HG03520 (cell line): ENCODE measurements around the gene NOTCH1.
"Not testable (repeated sequence)": the region's sequence is repeated elsewhere in the genome, so short reads cannot be mapped to it uniquely, and the experiment has no call there.

ENCODE experiments used
- ATAC-seq: cut with Tn5 transposase; IDR thresholded peaks from one replicate; pipeline ENCODE4 v1.9.1; 2021; ENCODE audit warnings: mild to moderate bottlenecking, moderate library complexity; ENCODE audit not compliant: unreplicated experiment

NOTCH1 gene

DNA sequence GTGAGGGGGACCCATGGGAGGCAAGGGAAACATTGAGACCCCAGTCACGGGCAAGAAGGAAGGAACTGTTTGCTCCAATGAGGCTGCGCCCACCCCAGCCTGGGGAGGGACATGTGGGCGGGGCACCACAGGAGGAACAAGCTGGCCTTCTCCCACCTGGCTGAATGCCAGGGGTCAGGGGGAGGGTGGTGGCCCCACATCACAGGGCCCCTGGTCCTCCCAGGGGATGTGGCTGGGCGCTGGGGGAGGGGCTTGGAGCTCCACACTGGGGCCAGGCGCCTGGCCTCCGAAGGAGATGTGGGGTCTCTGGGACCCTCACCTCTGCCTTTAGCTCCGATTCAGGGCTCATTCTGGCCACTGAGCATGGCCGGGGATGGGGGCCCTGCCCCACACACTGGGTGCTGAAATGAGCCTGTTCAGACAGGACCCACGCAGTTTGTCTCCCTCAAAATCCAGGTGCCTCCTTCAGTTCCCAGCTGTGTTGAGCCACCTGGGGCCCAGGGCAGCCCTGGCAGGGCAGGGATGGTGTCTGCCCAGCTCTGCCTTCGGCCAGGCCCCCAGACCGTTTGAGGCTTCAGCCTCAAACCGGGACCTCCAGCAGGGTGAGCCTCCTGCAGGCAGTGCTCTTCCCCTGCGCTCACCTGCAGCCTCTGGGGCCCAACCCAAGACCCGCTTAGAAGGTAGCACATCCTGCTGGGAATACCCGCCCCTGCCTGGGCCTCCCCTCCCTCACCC lies 33.2 kb upstream of the NOTCH1 start:
- no peak for ATAC-seq

DNA sequence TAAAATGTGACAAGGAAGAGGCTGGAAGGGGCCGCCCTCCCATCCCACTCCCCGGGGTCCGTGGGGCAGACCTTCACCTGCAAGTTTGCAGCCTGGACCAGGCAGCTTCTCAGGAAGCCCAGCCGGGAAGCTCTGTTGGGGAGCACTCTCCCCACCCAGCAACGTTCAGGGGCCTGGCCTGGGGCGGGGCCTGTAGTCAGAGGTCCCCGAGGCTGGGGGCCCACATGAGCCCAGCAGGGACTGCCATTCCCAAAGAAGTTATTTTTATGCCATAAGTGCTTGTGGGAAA lies 32.7 kb upstream of the NOTCH1 start:
- ATAC-seq = no peak

DNA sequence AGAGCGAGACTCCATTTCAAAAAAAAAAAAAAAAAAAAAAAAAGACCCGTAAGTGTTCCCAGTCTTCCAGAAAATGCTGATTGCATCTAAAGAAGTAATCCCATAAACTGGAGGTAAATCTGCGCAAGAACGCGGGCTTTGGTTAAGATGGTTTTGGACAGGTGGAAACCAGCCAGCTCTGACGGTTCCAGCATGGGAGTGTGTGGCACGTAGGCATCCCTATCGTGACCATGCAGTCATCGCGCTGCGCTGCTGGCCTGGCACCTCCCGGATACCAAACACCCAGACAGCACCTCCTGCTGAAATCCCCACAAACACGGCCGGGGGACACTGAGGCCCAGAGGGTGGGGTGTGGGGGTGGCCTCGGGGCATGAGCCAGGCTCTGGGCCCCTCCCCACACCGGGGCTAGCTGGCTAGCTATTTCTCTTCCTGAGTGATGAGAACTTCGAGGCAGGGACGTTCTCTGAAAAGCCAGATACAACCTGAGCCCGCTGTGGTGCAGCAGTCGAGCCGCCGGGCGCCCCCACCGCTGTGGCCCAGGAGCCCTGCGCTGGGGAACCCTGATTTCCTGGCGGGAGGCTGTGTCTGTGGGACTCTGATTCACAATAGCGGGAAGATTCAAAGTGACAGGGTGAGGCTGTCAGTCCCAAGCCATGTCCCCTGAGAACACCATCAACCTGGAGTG lies 32.2 kb upstream of the NOTCH1 start:
- no peak for ATAC-seq

DNA sequence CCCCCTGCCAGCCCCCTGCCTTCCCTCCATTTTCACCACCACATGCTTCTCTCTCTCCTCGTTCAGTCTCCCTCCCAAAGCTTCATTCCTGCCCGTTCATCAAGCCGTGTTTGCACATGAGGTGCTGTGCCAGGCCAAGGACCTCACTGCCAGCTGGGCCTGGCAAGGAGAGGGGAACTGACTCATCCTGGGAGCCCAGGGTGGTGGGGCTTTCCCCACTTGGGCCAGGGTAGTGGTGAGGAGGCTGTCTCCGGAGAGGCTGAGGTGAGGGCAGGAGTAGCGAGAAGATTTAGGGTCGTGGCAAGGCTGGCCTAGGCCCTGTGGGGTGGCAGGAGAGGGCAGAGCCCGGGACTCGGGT lies 30.4 kb upstream of the NOTCH1 start:
- no peak for ATAC-seq

DNA sequence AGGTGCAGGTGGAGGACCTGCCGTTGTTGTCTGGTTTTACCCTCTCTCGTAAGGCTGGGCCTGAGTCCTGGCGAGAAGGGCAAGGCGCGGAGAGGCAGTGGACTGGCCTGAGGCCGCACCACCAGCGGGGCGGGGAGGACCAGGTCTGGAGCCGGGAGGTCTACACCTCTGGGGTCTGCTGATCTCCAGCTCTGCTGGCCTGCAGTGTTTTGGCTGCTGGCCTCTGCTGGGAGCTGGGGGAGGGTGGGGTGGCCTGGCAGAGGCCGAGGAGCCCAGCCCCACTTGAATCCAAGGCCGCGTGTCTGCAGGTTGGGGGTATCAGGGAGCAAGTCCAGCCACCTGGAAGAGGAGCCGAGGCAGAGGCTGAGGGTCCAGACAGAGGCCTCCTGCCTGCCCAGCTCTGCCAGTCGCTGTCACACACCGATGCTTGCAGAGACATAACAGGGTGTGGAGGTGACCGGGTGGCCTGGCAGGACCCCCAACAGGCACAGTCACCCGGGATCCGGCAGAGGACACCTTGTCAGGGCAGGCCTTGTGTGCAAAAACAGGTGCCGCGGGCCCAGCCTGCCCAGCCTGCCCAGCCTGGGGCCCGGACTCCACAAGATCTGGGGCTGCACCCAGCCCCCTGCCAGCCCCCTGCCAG lies 29.9 kb upstream of the NOTCH1 start:
- no peak for ATAC-seq

DNA sequence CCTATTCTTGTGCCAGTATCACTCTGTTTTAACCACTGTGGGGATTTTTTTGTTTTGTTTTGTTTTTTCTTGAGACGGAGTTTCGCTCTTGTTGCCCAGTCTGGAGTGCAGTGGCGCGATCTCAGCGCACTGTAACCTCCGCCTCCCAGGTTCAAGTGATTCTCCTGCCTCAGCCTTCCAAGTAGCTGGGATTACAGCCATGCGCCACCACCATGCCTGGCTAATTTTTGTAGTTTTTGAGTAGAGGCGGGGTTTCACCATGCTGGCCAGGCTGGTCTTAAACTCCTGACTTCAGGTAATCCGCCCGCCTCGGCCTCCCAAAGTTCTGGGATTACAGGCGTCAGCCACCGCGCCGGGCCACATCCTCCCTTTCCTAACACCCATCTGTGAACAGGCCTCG lies 28.8 kb upstream of the NOTCH1 start:
- ATAC-seq = not testable (repeated sequence)

DNA sequence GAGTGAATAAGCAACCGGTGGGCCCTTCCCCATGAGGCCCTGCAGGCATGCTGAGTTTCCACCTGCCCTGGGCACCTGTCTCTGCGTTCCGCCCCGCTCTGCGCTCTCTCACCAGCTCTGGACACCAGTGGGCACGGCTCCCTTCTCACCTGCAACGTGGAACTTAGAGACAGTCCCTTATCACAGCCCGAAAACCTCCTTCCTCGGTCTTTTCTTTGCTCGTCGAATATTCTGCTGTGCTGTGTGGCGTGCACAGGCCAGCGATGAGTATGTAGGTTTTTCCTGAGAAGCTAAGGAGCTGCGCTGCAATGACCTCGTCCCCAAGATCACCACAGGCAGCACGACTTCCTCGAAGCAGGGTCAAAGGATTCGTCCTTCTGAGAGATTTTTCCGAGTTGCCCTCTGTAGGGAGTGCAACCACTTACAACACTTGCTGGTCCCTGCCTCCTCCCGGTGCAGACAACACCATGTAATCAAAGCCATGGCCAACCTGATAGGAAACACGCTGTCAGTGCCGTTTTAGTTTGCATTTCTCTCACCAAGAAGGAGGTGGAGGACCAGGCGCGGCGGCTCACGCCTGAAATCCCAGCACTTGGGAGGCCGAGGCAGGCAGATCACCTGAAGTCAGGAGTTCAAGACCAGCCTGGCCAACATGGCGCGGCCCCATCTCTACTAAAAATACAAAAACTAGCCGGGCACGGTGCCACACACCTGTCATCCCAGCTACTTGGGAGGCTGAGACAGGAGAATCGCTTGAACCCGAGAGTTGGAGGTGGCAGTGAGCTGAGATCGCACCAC lies 27.2 kb upstream of the NOTCH1 start:
- ATAC-seq = no peak

DNA sequence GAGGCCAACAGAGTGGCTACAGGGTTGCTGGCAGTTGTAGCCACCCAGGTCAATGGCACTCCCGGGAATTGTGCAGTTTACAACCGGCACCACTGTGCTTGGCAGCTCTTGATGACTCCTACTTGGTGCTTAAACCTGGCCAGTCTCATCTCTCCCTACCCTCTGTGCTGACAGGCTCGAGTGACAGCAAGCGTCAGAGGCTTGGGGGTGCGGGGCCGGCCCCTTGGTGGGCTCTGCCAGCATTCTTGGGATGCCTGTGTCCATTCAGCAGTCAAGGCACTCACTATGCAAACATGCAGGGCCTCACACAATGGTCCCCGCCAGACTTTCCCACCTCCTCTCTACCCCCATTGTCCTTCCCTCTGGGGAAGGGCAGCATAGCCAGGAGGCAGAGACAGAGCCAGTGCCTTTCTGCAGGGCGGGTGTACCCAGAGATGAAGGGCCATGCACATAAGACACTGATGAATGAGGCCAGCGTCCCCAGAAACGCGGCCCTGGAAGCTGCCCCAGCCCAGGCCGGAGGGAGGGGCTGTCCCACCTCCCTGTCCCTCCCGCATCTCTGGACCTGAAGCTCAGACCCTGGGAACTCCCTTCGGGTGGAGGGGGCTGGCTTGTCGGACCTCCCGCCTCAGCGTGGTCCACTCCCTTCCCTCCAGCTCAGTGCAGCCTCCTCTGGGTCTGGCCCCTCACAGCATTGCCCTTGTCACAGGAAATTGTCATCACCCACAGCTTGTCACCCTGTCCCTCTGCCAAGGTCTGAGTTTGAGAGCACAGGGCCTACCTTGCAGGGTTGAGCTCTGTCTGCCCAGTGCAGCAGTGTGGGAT lies 26.4 kb upstream of the NOTCH1 start:
- no peak for ATAC-seq

DNA sequence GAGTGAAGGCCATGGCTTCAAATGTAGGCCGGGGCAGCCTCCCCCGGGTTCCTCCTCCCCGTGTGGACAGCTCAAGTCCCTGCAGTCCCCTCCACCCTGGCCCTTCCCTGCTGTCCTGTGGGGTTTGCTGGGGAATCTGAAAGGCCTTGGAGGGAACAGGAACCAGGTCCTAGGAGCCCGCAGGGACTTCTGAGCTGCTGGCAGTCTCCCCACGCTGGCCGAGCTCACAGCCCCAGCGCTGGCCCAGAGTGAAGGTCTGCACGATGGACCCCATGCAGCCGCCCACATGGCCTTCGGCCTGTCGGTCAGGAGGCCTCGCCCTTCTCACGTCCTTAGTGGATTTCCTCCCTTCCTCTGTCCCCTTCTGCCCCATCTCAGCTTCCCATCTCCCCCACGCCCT lies 25.7 kb upstream of the NOTCH1 start:
- ATAC-seq = no peak

DNA sequence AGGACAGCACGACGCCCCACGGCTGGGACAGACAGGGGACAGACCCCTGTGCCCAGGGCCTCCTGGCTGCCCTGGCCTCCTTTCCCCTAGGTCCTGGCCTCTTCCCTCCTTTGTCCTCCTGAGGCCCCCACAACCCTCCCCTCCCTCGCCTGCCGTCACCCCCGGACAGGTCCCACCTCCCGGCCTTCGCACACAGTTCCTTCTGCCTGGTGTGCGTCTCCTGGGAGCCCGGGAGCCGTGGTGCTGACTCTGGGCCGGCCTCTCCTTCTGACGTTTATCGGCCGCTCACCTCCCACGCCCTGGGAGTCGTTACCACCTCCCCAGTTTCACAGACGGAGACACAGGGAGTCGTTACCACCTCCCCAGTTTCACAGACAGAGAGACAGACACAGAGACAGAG lies 25.1 kb upstream of the NOTCH1 start:
- ATAC-seq = no peak

DNA sequence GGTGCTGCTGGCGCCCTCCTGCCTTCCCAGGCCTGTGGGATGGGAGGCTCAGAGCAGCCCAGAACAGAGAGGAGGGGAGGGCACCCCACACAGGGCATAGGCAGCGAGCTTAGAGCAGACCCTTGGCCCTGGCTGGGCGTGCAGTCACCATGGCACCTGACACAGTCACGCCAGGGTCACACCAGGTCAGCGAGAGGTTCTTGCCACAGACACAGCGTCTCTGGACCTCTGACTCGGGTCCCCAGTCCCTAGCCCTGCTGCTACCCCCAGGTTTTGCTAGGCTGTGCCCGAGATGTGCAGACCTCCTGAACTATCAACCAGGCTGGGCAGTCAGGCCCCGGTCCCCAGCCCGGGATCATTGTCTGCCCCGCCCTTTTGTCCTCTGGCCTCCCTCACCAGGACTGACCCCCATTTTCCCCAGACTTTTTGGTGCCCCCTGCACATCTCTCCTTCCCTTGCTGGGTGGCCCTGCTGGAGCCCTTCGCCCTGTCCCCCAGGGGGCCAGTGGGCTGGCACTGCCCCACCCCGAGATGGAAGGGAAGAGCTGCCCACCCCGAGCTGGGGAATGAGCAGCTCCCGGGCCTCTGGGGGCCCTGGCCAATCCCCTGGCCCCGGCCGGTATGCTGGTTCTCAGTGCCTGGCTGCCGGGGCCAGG lies 24.5 kb upstream of the NOTCH1 start:
- ATAC-seq = no peak

DNA sequence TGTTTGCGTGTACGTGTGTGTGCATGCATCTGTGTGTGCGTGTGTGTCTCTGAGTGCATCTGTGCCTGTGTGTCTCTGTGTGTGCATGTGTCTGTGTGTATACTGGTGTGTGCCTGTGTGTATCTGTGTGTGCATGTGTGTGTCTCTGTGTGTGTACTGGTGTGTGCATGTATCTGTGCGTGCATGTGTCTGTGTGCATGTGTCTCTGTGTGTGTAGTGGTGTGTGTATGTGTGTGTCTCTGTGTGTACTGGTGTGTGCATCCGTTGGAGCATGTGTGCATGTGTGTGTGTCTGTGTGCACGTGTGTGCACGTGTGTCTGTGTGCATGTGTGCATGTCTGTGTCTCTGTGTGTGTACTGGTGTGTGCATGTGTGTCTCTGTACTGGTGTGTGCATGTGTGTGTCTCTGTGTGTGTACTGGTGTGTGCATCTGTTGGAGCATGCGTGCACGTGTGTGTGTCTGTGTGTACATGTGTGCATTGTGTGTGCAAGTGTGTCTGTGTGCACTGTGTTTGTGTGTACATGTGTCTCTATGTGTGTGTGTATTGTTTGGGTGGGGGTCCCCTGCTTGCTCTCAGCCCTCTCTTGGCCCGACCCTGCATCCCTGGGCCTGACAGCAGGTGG lies 23.8 kb upstream of the NOTCH1 start:
- no peak for ATAC-seq

DNA sequence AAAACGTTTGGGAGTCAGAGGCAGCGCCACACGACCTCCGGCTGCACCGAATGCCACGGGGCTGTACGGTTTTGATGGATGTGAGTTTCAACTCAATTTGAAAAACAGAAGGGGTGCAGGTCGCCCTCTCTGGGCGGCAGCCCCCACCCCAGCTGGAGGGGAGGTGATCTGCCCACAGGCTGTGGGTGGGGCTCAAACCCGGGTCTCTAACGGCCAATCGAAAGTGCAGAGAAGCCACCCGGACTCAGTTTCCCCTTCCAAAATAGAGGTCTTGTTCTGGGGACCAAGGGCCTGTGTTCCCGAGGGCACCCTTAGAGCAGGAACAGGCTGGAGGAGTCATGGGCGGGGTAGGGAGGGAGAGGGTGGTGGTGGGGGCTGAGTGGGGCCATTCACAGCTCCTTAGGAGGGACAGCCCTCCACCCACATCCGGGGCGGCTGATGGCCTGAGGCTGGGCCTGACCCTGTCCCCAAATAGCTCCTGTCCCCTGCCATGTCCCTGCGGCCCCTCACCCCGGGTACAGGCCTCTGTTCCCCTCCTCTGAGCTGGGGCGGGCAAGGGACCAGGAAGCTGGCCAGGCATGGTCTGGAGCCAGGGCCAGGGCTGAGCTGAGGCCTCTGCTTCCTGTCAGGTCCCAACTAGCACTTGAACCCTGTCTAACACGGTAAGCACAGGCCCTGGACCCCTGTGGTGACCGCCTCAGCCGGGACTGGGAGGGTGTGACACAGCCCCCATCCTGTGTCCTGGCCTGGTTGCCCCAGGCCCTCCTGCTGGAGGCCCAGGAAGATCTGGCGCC lies 22.6 kb upstream of the NOTCH1 start:
- ATAC-seq = no peak

DNA sequence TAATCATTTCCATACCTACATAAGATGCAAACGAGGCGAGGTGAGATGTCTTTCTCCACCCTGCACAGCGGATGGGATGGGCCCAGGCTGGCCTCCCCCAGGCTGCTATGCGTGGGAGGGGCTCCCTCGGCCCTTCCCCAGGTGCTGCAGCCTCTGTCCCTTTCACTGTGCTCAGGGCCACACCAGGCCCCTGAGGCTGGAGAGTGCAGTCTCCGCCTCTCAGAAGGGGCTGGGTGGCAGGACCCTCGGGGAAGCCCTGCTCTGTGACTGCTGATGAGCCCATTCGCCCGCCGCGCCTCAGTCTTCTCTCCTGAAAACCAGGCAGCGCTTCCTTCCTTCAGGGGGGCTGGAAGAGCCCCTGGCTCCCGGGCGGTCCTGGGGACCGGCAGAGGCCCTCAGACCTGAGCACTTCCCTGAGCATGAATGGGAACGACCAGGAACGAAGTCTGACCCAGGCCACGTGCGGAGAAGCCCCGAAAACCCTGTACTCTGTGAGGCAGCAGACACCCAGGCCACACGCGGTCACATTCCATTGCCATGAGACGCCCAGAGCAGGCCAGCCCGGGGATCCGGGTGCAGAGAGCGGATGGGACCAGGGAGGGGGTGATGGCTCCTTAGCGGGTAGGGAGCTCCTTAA lies 21.9 kb upstream of the NOTCH1 start:
- no peak for ATAC-seq

DNA sequence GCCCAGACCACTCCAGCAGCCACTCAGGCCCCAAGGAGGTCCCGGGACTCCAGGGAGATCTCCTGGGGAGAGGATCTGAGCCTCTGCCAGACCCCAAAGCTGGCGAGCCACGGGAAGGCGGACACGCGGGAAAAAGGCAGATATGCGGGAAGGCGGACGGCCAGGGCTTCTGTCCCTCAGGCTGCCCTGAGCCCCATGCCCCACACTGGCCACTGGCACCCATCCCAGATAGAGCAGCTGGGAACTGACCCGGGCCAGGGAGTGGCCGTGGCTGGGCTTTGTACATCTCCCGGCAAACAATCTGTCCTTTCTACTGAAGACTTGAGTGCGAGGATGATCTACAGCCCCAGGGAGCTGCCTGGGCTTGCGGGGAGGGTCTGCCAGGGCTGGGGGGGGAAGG lies 21.1 kb upstream of the NOTCH1 start:
- no peak for ATAC-seq

DNA sequence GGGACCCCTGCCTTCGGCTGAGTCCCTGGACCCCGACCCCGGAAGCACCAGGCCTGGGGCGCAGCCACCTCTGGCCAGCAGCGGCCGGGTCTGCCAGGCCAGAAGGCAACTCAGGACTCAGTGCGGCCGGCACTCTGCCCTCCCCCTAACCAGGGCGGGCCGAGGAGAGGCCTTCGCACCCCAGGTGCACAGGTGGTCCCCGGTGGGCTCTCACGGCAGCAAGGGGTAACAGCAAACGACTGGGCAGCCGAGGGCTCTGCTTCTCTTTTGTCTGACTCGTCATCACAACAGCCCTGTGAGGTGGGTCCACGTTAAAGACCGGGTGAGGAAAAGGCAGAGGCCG lies 20.7 kb upstream of the NOTCH1 start:
- no peak for ATAC-seq

DNA sequence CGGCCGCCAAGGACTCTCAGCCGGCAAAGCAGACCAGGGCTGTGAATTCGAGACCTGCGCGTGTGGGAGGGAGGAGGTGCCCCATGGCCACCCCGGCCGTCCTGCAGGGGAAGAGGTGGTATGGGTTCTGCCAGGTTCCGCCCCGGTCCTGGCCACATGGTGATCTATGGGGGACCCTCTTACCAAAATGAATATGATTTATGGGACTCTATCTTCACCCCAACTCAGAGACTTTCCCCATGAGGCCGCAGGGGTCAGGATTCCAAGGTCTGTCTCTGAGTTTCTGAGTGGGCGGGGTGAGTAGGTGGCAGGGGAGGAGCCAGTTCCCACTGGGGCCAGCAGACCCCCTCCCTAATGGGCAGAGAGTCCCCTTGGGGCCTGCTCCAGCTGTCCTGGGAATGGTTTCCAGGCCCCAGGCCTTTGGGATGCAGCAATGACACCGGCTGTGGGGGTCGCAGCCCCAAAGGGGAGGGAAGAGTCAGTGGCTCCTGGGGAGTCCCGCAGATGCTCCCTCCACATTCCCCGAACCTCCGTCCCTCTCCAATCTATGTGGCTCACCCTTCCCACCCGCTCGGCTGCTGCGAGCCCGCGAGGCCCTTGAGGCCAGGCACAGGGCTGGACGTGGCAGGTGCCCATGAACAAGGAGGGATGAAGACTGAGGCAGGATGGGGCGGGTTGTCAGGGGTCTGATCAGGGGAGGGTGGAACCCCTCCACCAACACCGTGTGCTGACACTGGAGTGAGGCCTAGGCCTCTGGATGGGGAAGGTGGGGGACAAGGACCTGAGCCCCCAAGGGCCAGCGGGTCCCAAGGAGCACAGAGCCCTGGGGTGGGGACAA lies 20.1 kb upstream of the NOTCH1 start:
- no peak for ATAC-seq
